Epithelial cell of esophagus (primary cell): Measurements from ENCODE around the gene ARFGAP1.

Experiments
- DNase-seq: peaks from one replicate; pipeline ENCODE4 v3.0.0; 2010; ENCODE audit warnings: low read depth
- H3K4me3 ChIP-seq: 2 replicates; pipeline ENCODE4 v1.5.1; 2011; ENCODE audit warnings: mild to moderate bottlenecking, low read length, control low read depth
- CTCF ChIP-seq: IDR thresholded peaks from 2 replicates; pipeline ENCODE4 v1.5.1; 2011; ENCODE audit warnings: low read depth, mild to moderate bottlenecking, low read length, control low read depth, inconsistent platforms; ENCODE audit not compliant: insufficient read depth; ENCODE audit errors: missing control alignments

Gene ARFGAP1

GRCh38 chr20:63273059-63273579 is 506 bp downstream of the ARFGAP1 start:
- H3K4me3 ChIP-seq, result peak overlapping the region; percentile 93
- no peak for TF ChIP-seq CTCF
- DNase-seq, result no peak

GRCh38 chr20:63273635-63274380 is 1.2 kb downstream of the ARFGAP1 start:
- peak; percentile 55 for DNase-seq
- TF ChIP-seq CTCF, result no peak
- H3K4me3 ChIP-seq, result peak overlapping the region; percentile 93

GRCh38 chr20:63274381-63275228 is 2.0 kb downstream of the ARFGAP1 start:
- H3K4me3 ChIP-seq, result no peak overlapping the region
- TF ChIP-seq CTCF, result no peak
- DNase-seq, result no peak

GRCh38 chr20:63275825-63276224 is 3.2 kb downstream of the ARFGAP1 start:
- DNase-seq, result no peak
- TF ChIP-seq CTCF, result no peak
- no peak overlapping the region for H3K4me3 ChIP-seq

- no peak for DNase-seq
- H3K4me3 ChIP-seq, result no peak overlapping the region
- TF ChIP-seq CTCF, result no peak
Measured at GRCh38 chr20:63276956-63277355, 4.3 kb downstream of the ARFGAP1 start.

- no peak for TF ChIP-seq CTCF
- no peak overlapping the region for H3K4me3 ChIP-seq
- DNase-seq, result no peak
Measured at GRCh38 chr20:63277466-63278272, 5.1 kb downstream of the ARFGAP1 start.
